ENCODE data around the gene PSMA6. TPM values are rescaled to one million over a fixed set of nuclear protein-coding genes. Genes with fewer than 3 reads are reported as not detected.

PSMA6 gene
- total and polyA plus RNA-seq, 4 donors: 87.5 to 151 (median 98.8) TPM

GRCh38 chr14:35333264-35333730 lies 41.1 kb downstream of the PSMA6 start:
- peaks cover 19 to 40% (median 28%) of the 10 kb centered on the region in 4 donors for H3K4me1 ChIP-seq (ENCODE audit: control insufficient read depth in 4 of 4, insufficient read depth in 4 of 4, low read length in 3 of 4)

GRCh38 chr14:35333797-35334743 lies 41.9 kb downstream of the PSMA6 start:
- Histone ChIP-seq H3K27me3 (ENCODE audit: control insufficient read depth in 4 of 4, insufficient read depth in 4 of 4, low read length in 3 of 4) (no peaks in the 10 kb centered on the region), H3K4me1 (ENCODE audit: control insufficient read depth in 4 of 4, insufficient read depth in 4 of 4, low read length in 3 of 4) (peaks cover 24 to 46% (median 34%) of the 10 kb centered on the region in 4 donors), H3K4me3 (ENCODE audit: low read depth in 1 of 3, low read length in 3 of 3) (no peak overlapping the region), H3K9ac (ENCODE audit: low read depth in 1 of 2, low read length in 2 of 2) (peak overlapping the region in 1 of 2 donors; percentile 28), H3K9me3 (ENCODE audit: control insufficient read depth in 4 of 4, low read length in 3 of 4) (no peaks in the 10 kb centered on the region), H3K36me3 (ENCODE audit: control insufficient read depth in 4 of 4, insufficient read depth in 3 of 4, low read depth in 1 of 4, low read length in 3 of 4) (no peaks in the 10 kb centered on the region), H3K27ac (ENCODE audit: low read depth in 1 of 2, low read length in 2 of 2) (peak overlapping the region; percentile 29 to 53)
- no peak for DNase-seq (ENCODE audit: low spot score)
- WGBS: 88% methylated on average over 15 of the region's 15 CpGs
- TF ChIP-seq CTCF (IDR thresholded peaks at IDR 0.05; ENCODE audit: low read depth, low read length, missing input control) (no peak), YY1 (IDR thresholded peaks at IDR 0.05) (no peak), MAX (IDR thresholded peaks at IDR 0.05) (no peak), RXRA (IDR thresholded peaks at IDR 0.05) (no peak), FOXA1 (IDR thresholded peaks at IDR 0.05) (no peak), REST (IDR thresholded peaks at IDR 0.05) (no peak), TAF1 (conservative IDR thresholded peaks at IDR 0.05) (no peak), FOXA2 (IDR thresholded peaks at IDR 0.05) (no peak), SP1 (IDR thresholded peaks at IDR 0.05) (no peak), NR2F2 (IDR thresholded peaks at IDR 0.05) (no peak), ZBTB33 (IDR thresholded peaks at IDR 0.05) (no peak)

More at GRCh38 chr14:35333264-35333730, 41.1 kb downstream of the PSMA6 start:
- no peaks in the 10 kb centered on the region for H3K9me3 ChIP-seq (ENCODE audit: control insufficient read depth in 4 of 4, low read length in 3 of 4)
- no peaks in the 10 kb centered on the region for H3K36me3 ChIP-seq (ENCODE audit: control insufficient read depth in 4 of 4, insufficient read depth in 3 of 4, low read depth in 1 of 4, low read length in 3 of 4)
- no peak overlapping the region for H3K4me3 ChIP-seq (ENCODE audit: low read depth in 1 of 3, low read length in 3 of 3)
- WGBS: 81% methylated on average over 8 of the region's 8 CpGs
- peak overlapping the region; percentile 29 to 53 for H3K27ac ChIP-seq (ENCODE audit: low read depth in 1 of 2, low read length in 2 of 2)
- H3K9ac ChIP-seq (ENCODE audit: low read depth in 1 of 2, low read length in 2 of 2): no peak overlapping the region
- no peak for DNase-seq (ENCODE audit: low spot score)
- TF ChIP-seq CTCF (IDR thresholded peaks at IDR 0.05; ENCODE audit: low read depth, low read length, missing input control) (no peak), EGR1 (IDR thresholded peaks at IDR 0.05; ENCODE audit: low read depth in 2 of 2) (no peak), RAD21 (IDR thresholded peaks at IDR 0.05) (no peak), FOXA2 (IDR thresholded peaks at IDR 0.05) (no peak), NR2F2 (IDR thresholded peaks at IDR 0.05) (no peak), FOXA1 (IDR thresholded peaks at IDR 0.05) (no peak), ATF3 (IDR thresholded peaks at IDR 0.05) (no peak)
- H3K27me3 ChIP-seq (ENCODE audit: control insufficient read depth in 4 of 4, insufficient read depth in 4 of 4, low read length in 3 of 4): no peaks in the 10 kb centered on the region
